Type B pancreatic cell (in vitro differentiated cells): ENCODE data around the gene PPM1A. TPM values are rescaled to one million over a fixed set of nuclear protein-coding genes. Genes with fewer than 3 reads are reported as not detected.

Experiments used
- DNase-seq: peaks from one replicate; pipeline ENCODE4 v3.0.0; 2021; ENCODE audit warnings: mixed read lengths; ENCODE audit not compliant: unreplicated experiment; ENCODE audit errors: extremely low spot score
- H3K27ac Mint-ChIP-seq: 2 replicates; pipeline ENCODE4 v1.8.0; 2021; ENCODE audit warnings: mild to moderate bottlenecking, mixed read lengths
- H3K27me3 Mint-ChIP-seq: 2 replicates; pipeline ENCODE4 v1.8.0; 2021; ENCODE audit warnings: mixed read lengths
- H3K36me3 Mint-ChIP-seq: 2 replicates; pipeline ENCODE4 v1.8.0; 2021; ENCODE audit warnings: mixed read lengths
- H3K4me1 Mint-ChIP-seq: one replicate; pipeline ENCODE4 v1.8.0; 2021; ENCODE audit warnings: mixed read lengths; ENCODE audit not compliant: unreplicated experiment
- H3K4me3 Mint-ChIP-seq: 2 replicates; pipeline ENCODE4 v1.8.0; 2021; ENCODE audit warnings: mild to moderate bottlenecking, mixed read lengths
- H3K9me3 Mint-ChIP-seq: 2 replicates; pipeline ENCODE4 v1.8.0; 2021; ENCODE audit warnings: mixed read lengths
- total RNA-seq: library from RNA; stranded (reverse); gene quantifications from 2 replicates; pipeline ENCODE4 v1.2.1, GENCODE V29; 2021; ENCODE audit warnings: low replicate concordance
- TF ChIP-seq, protein P1 (sequence below): fragments of 200-600 bp; sonication (generic); conservative IDR thresholded peaks from 2 replicates; pipeline ENCODE4 v1.5.0; 2021; ENCODE audit warnings: antibody characterized with exemption, mild to moderate bottlenecking

Gene PPM1A
- total RNA-seq, 1 donor from 2014 or later = 34.5 TPM

DNA sequence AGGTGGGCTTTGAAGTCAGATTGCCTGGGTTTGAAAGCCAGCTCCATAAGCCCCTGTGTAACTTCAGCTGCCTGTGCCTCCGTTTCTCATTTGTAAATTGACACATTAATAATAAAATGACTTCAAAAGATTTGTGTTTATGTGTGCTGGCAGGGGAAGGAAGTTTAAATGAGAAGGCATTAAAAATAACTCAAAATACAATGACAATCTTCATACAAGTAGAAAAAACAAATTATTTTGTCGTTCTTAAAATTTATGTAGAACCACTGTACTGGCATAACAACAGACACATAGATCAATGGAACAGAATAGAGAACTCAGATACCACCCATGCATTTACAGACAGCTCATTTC is 83.0 kb downstream of the PPM1A start:
- H3K27me3 Mint-ChIP-seq = peaks cover 57% of the 10 kb centered on the region
- TF ChIP-seq, protein P1, sequence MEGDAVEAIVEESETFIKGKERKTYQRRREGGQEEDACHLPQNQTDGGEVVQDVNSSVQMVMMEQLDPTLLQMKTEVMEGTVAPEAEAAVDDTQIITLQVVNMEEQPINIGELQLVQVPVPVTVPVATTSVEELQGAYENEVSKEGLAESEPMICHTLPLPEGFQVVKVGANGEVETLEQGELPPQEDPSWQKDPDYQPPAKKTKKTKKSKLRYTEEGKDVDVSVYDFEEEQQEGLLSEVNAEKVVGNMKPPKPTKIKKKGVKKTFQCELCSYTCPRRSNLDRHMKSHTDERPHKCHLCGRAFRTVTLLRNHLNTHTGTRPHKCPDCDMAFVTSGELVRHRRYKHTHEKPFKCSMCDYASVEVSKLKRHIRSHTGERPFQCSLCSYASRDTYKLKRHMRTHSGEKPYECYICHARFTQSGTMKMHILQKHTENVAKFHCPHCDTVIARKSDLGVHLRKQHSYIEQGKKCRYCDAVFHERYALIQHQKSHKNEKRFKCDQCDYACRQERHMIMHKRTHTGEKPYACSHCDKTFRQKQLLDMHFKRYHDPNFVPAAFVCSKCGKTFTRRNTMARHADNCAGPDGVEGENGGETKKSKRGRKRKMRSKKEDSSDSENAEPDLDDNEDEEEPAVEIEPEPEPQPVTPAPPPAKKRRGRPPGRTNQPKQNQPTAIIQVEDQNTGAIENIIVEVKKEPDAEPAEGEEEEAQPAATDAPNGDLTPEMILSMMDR = peak; percentile 51
- no peaks in the 10 kb centered on the region for H3K9me3 Mint-ChIP-seq
- no peak overlapping the region for H3K4me3 Mint-ChIP-seq
- H3K27ac Mint-ChIP-seq = no peak overlapping the region
- no peak for DNase-seq
- H3K4me1 Mint-ChIP-seq = peaks cover 15% of the 10 kb centered on the region
- no peaks in the 10 kb centered on the region for H3K36me3 Mint-ChIP-seq

DNA sequence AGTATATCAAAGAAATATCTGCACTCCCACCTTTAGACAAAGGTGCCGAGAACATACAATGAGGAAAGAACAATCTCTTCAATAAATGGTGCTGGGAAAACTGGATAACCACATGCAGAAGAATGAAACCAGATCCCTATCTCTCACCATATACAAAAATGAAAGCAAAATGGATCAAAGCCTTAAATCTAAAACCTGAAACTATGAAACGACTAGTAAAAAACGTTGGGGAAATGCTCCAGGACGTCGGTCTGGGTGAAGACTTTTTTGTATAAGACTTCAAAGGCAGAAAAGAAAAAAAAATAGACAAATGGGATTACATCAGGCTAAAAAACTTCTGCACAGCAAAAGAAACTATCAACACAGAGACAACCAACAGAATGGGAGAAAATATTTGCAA is 83.8 kb downstream of the PPM1A start:
- H3K36me3 Mint-ChIP-seq = no peaks in the 10 kb centered on the region
- no peak overlapping the region for H3K4me3 Mint-ChIP-seq

DNA sequence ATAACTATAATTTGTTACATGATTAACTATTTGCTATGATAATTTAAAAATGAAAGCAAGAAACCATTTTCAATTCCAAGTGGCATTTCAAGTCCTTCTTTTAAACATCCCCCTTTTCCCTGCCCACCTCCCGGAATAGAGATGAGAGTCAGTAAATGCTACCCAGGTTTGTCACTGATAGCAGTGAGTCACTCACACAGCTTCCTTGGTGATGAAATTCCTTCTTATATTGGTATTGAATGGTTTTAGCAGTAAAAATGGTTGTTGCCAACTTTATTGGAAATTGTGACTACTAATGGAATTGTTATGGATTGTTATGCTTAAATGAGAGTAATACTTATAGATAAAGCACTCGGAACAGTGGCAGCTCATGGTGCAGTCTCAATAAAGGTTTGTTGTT is 90.5 kb downstream of the PPM1A start:
- no peaks in the 10 kb centered on the region for H3K4me1 Mint-ChIP-seq
- no peaks in the 10 kb centered on the region for H3K36me3 Mint-ChIP-seq
- H3K27me3 Mint-ChIP-seq = peaks cover 40% of the 10 kb centered on the region
- H3K4me3 Mint-ChIP-seq = no peak overlapping the region
- H3K9me3 Mint-ChIP-seq = no peaks in the 10 kb centered on the region
- H3K27ac Mint-ChIP-seq = no peak overlapping the region
- no peak for DNase-seq
- TF ChIP-seq, protein P1 = no peak

More for the DNA sequence above, 83.8 kb downstream of the PPM1A start:
- TF ChIP-seq, protein P1 = no peak
- Mint-ChIP-seq H3K4me1 (peaks cover 11% of the 10 kb centered on the region), H3K9me3 (no peaks in the 10 kb centered on the region), H3K27me3 (peaks cover 59% of the 10 kb centered on the region), H3K27ac (no peak overlapping the region)
- no peak for DNase-seq

DNA sequence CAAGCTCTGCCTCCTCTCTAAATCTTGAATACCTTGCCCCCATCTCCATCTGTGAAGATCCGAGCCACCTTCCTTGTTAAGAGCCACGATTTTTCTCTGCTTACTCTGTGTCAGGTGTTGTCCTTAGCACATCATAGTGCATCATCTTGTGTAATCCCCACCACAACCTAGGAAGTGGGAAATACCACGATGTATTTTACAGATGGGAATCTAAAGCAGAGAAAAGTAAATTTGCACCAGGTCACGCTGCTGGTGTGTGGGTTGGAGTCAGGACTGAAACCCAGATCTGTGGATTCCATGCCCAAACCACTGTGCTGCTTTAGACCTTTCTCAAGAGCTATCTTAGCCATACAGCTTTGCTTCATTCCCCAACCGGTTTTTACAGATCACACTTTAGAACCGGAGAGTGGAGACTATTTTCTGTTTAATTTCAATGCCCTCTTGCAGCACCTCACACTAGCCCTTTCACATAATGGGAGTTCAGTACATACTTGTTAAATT is 94.6 kb downstream of the PPM1A start:
- H3K9me3 Mint-ChIP-seq = no peaks in the 10 kb centered on the region
- no peak overlapping the region for H3K4me3 Mint-ChIP-seq
- H3K27ac Mint-ChIP-seq = no peak overlapping the region
- TF ChIP-seq, protein P1 = no peak
- peaks cover 7% of the 10 kb centered on the region for H3K4me1 Mint-ChIP-seq
- no peak for DNase-seq
- no peaks in the 10 kb centered on the region for H3K36me3 Mint-ChIP-seq
- peaks cover 24% of the 10 kb centered on the region for H3K27me3 Mint-ChIP-seq

DNA sequence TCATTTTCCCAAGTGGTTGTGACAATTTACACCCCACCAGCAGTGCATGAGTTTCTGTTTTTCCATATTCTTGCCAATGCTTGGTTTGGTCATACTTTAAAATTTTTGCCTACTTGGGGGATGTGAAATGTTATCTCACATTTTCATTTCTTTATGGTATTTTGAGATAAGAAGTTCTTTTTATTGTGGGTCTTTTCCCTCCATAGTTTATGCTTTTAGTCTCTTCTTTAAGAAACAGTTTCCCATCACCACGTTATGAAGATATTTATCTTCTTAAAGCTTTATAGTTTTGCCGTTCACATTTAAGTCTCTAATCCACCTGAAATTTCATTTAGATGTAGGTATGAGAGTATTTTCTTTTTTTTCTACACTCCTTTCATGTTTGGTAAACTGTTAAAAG is 95.7 kb downstream of the PPM1A start:
- Mint-ChIP-seq H3K4me1 (peaks cover 7% of the 10 kb centered on the region), H3K4me3 (no peak overlapping the region), H3K27me3 (peaks cover 21% of the 10 kb centered on the region), H3K9me3 (no peaks in the 10 kb centered on the region), H3K36me3 (no peaks in the 10 kb centered on the region), H3K27ac (no peak overlapping the region)
- no peak for DNase-seq
- TF ChIP-seq, protein P1 = no peak

DNA sequence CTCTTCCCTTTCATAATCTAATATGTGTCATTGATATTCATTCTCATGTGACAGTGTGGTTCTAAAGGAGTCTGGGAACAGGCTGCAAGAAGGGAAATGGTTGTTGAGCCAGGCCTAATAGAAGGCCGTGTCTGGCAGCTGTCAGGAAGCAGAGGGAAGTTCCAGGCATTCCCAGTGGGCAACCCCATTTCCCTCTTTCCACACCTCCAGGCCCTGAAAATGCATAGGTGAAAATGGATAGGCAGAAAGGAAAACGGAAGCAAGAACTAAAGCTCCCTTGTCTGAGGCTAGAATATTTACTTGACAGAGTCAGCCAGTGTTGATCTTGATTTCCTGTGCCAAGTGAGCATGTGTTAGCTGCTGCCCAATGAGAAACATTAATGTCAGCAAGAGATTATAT is 97.7 kb downstream of the PPM1A start:
- no peak overlapping the region for H3K4me3 Mint-ChIP-seq

More for the DNA sequence above, 97.7 kb downstream of the PPM1A start:
- Mint-ChIP-seq H3K9me3 (no peaks in the 10 kb centered on the region), H3K36me3 (no peaks in the 10 kb centered on the region), H3K27me3 (peaks cover 25% of the 10 kb centered on the region), H3K27ac (no peak overlapping the region), H3K4me1 (peaks cover 16% of the 10 kb centered on the region)
- TF ChIP-seq, protein P1 = no peak
- no peak for DNase-seq
